Endothelial cell of umbilical vein (primary cell): ENCODE data around the gene C1orf105. TPM values are rescaled to one million over a fixed set of nuclear protein-coding genes. Genes with fewer than 3 reads are reported as not detected.

Experiments
- BruUV-seq: library from RNA; stranded (reverse); fragments of 400-500 nt; replicated peaks from 2 replicates; lab custom pipeline; 2021; lab: Mats Ljungman, UMichigan
- CTCF ChIA-PET: fragments of 300-600, 350-600 bp; sonication (Branson Sonifier 250); formaldehyde crosslinking; loops from one replicate; lab custom pipeline; 2021; ENCODE audit warnings: antibody characterized with exemption, inconsistent platforms; lab: Charles Lee
- POLR2A ChIA-PET: fragments of 300-600, 350-600 bp; sonication (Branson Sonifier 250); formaldehyde crosslinking; loops from one replicate; lab custom pipeline; 2021; ENCODE audit warnings: antibody characterized with exemption, inconsistent platforms; lab: Charles Lee
- DNase-seq: peaks from one replicate; pipeline ENCODE4 v3.0.0-alpha.2; 2011; ENCODE audit warnings: low read depth, low spot score
- FAIRE-seq: peaks from 2 replicates; lab custom pipeline; 2011; peaks lifted over from hg19 to GRCh38; lab: Jason Lieb, UNC
- H2AFZ ChIP-seq: 2 replicates; pipeline ENCODE4 v1.6.0; 2012; ENCODE audit warnings: low read depth, low read length, control low read depth, inconsistent platforms
- H3K27ac ChIP-seq: 2 replicates; pipeline ENCODE4 v1.5.1; 2011; ENCODE audit warnings: low read depth, mild to moderate bottlenecking, control low read depth, low read length, moderate library complexity; ENCODE audit not compliant: insufficient read depth
- H3K27me3 ChIP-seq, 2 experiments: 2 replicates each; pipeline versions ENCODE4 v1.6.0 to v1.6.1; 2011; ENCODE audit warnings: low read length in 2 of 2, mixed read lengths in 1 of 2; ENCODE audit not compliant: control insufficient read depth in 2 of 2, insufficient read depth in 2 of 2
- H3K36me3 ChIP-seq, 2 experiments: 2 replicates in 1 of 2; 3 replicates in 1 of 2; pipeline ENCODE4 v1.5.1; 2011; ENCODE audit warnings: low read length in 2 of 2, mild to moderate bottlenecking in 1 of 2, moderate library complexity in 1 of 2; ENCODE audit not compliant: control insufficient read depth in 2 of 2, insufficient read depth in 2 of 2; ENCODE audit errors: extremely low read depth in 1 of 2
- H3K4me1 ChIP-seq: 3 replicates; pipeline ENCODE4 v1.5.1; 2011; ENCODE audit warnings: mild to moderate bottlenecking, low read length; ENCODE audit not compliant: control insufficient read depth, insufficient read depth; ENCODE audit errors: extremely low read depth
- H3K4me2 ChIP-seq: 2 replicates; pipeline ENCODE4 v1.6.1; 2011; ENCODE audit warnings: low read length, control low read depth, mixed read lengths; ENCODE audit not compliant: insufficient read depth
- H3K4me3 ChIP-seq, 3 experiments: fragments of 200-600 bp in 1 of 3; sonication (generic), shearing (Covaris generic) in 1 of 3; replicated peaks in 1 of 3; 2 replicates each; pipeline ENCODE4 v1.5.1; 2011 to 2016; ENCODE audit warnings: control low read depth in 3 of 3, low read length in 3 of 3, mild to moderate bottlenecking in 2 of 3, inconsistent platforms in 1 of 3, low read depth in 1 of 3, moderate library complexity in 1 of 3; ENCODE audit not compliant: insufficient read depth in 1 of 3
- H3K79me2 ChIP-seq: 2 replicates; pipeline ENCODE4 v1.6.0; 2012; ENCODE audit warnings: low read length, inconsistent platforms; ENCODE audit not compliant: control insufficient read depth, insufficient read depth
- H3K9ac ChIP-seq: replicated peaks from 2 replicates; pipeline ENCODE3; 2011; ENCODE audit warnings: low read length, control low read depth; ENCODE audit not compliant: insufficient read depth; ENCODE audit errors: extremely low read depth
- H3K9me1 ChIP-seq: replicated peaks from 3 replicates; pipeline ENCODE4 v1.6.0; 2011; ENCODE audit warnings: mild to moderate bottlenecking, low read length; ENCODE audit not compliant: control insufficient read depth, insufficient read depth; ENCODE audit errors: extremely low read depth
- H3K9me3 ChIP-seq: replicated peaks from 2 replicates; pipeline ENCODE4 v1.5.1; 2012; ENCODE audit warnings: low read length, inconsistent platforms; ENCODE audit not compliant: control insufficient read depth, insufficient read depth
- H4K20me1 ChIP-seq: replicated peaks from 2 replicates; pipeline ENCODE3; 2011; ENCODE audit warnings: mild to moderate bottlenecking, low read length; ENCODE audit not compliant: control insufficient read depth, insufficient read depth; ENCODE audit errors: extremely low read depth
- CTCF ChIP-seq, 2 donors: IDR thresholded peaks; 1 replicate in 1 of 2; 2 replicates in 1 of 2; pipeline ENCODE4 v1.5.1; 2011; ENCODE audit warnings: low read length in 2 of 2, mild to moderate bottlenecking in 2 of 2, moderate library complexity in 2 of 2, control low read depth in 1 of 2, inconsistent platforms in 1 of 2, low read depth in 1 of 2; ENCODE audit not compliant: insufficient read depth in 1 of 2; ENCODE audit errors: extremely low read depth in 1 of 2
- EZH2 ChIP-seq: IDR thresholded peaks from 2 replicates; pipeline ENCODE4 v1.6.1; 2012; ENCODE audit warnings: borderline replicate concordance, low read depth, mild to moderate bottlenecking, moderate library complexity, low read length, inconsistent platforms; ENCODE audit not compliant: severe bottlenecking
- FOS ChIP-seq: IDR thresholded peaks from 2 replicates; pipeline ENCODE4 v1.6.1; 2011; ENCODE audit warnings: mild to moderate bottlenecking, low read length, moderate library complexity, borderline replicate concordance; ENCODE audit not compliant: insufficient read depth
- GATA2 ChIP-seq: IDR thresholded peaks from 2 replicates; pipeline ENCODE4 v1.7.0; 2011; ENCODE audit warnings: low read depth, mild to moderate bottlenecking, moderate library complexity, mixed read lengths, low read length; ENCODE audit not compliant: insufficient read length, insufficient read depth
- JUN ChIP-seq: IDR thresholded peaks from 2 replicates; pipeline ENCODE4 v1.6.1; 2011; ENCODE audit warnings: borderline replicate concordance, low read depth; ENCODE audit not compliant: insufficient read length, insufficient read depth
- MAX ChIP-seq: IDR thresholded peaks from 2 replicates; pipeline ENCODE4 v1.6.1; 2011; ENCODE audit not compliant: insufficient read depth, insufficient read length
- MYC ChIP-seq: IDR thresholded peaks from one replicate; pipeline ENCODE4 v1.6.1; 2011; ENCODE audit warnings: mild to moderate bottlenecking, low read depth, low read length
- POLR2A ChIP-seq: IDR thresholded peaks from 2 replicates; pipeline ENCODE4 v1.6.1; 2012; ENCODE audit warnings: low read depth, mild to moderate bottlenecking, control low read depth, low read length
- POLR2AphosphoS5 ChIP-seq: IDR thresholded peaks from 2 replicates; pipeline ENCODE4 v1.6.1; 2012; ENCODE audit warnings: low read depth, mild to moderate bottlenecking, control low read depth, low read length, moderate library complexity; ENCODE audit not compliant: insufficient read depth
- dilution Hi-C: fragments of 300-500 bp; cut with MboI; formaldehyde crosslinking; loops from one replicate; pipeline ENCODE4 v1.15.0; 2019; ENCODE audit warnings: low sequenced_read_pairs; ENCODE audit not compliant: extremely low pct_ligation_motif_present
- intact Hi-C: fragments of 100-400 bp; cut with micrococcal nuclease; formaldehyde crosslinking; loops from one replicate; pipeline ENCODE4 v1.10.0; 2022
- polyA plus RNA-seq, 4 experiments: library from polyadenylated mRNA; depleted of rRNA in 3 of 4; stranded (reverse) in 3 of 4; unstranded in 1 of 4; fragments of >200 nt; gene quantifications; 2 replicates each; pipeline versions ENCODE4 v1.2.1 to v1.2.3, GENCODE V29; 2011 to 2012; ENCODE audit warnings: missing spikeins in 1 of 4
- total RNA-seq: library from RNA; stranded (reverse); gene quantifications from 2 replicates; pipeline ENCODE4 v1.2.3, GENCODE V29; 2021

Gene C1orf105
- total and polyA plus RNA-seq, 2 donors (not counting 3 experiments of a cell fraction or from before 2014, with no cell fraction given), result not detected

- Histone ChIP-seq H3K4me1 (peaks cover 8% of the 10 kb centered on the region), H3K36me3 (no peaks in the 10 kb centered on the region), H3K27ac (no peak overlapping the region), H2AFZ (peak overlapping the region; percentile 72), H3K9me3 (no peaks in the 10 kb centered on the region), H4K20me1 (no peaks in the 10 kb centered on the region), H3K79me2 (no peaks in the 10 kb centered on the region), H3K4me3 (no peak overlapping the region), H3K9ac (no peak overlapping the region), H3K9me1 (no peaks in the 10 kb centered on the region), H3K4me2 (peak overlapping the region; percentile 10), H3K27me3 (no peaks in the 10 kb centered on the region)
- no peak for FAIRE-seq
- no TSS peak for BruUV-seq
- DNase-seq, result peak; percentile 28
- CTCF ChIA-PET, result interaction anchor here (1.0 to 3.3 kb wide), 4 partner anchors 8 to 388 kb away, joined by 3 to 10 read pairs (median 6); no protein-coding TSS in a partner anchor
- intact Hi-C loops (loop anchor here (1.0 kb wide), 1 partner anchor 32 kb away; no protein-coding TSS in a partner anchor), dilution Hi-C loops (no loop called here)
- POLR2A ChIA-PET, result no interaction called here
- TF ChIP-seq POLR2A (no peak), POLR2AphosphoS5 (no peak), MYC (no peak), GATA2 (no peak), FOS (no peak), CTCF (IDR thresholded peaks at IDR 0.05; ENCODE audit: extremely low read depth in 1 of 2, insufficient read depth in 1 of 2, low read depth in 1 of 2, low read length in 2 of 2) (no peak), EZH2 (no peak), JUN (no peak), MAX (no peak)
These were observed 29.6 kb upstream of the C1orf105 start for GRCh38 chr1:172390683-172391551.
